ENCODE data around the gene ZSCAN10. TPM values are rescaled to one million over a fixed set of nuclear protein-coding genes. Genes with fewer than 3 reads are reported as not detected.
"Not testable (repeated sequence)": the region's sequence is repeated elsewhere in the genome, so short reads cannot be mapped to it uniquely, and the experiment has no call there.

The ZSCAN10 gene
- total RNA-seq, 2 experiments from 2014 or later = 0.29 to 0.35 TPM

- ChIA-PET POLR2A (no interaction called here), CTCF (interaction anchor here (0.5 to 5.8 kb wide), 2 partner anchors 38 to 56 kb away, joined by 3 to 31 read pairs; no protein-coding TSS in a partner anchor)
- Mint-ChIP-seq H3K4me3 (peak overlapping the region; percentile 84), H3K27ac (peak overlapping the region; percentile 98), H3K36me3 (ENCODE audit: low read depth) (peaks cover 43% of the 10 kb centered on the region), H3K27me3 (no peaks in the 10 kb centered on the region), H3K9me3 (peaks cover 6% of the 10 kb centered on the region), H3K4me1 (peaks cover 91% of the 10 kb centered on the region)
- DNase-seq = no peak
These were observed 25.6 kb downstream of the ZSCAN10 start for GRCh38 chr16:3073448-3073847.

- peaks cover 87% of the 10 kb centered on the region for H3K4me1 Mint-ChIP-seq
- DNase-seq = peak; percentile 68
- H3K4me3 Mint-ChIP-seq = peak overlapping the region; percentile 84
- POLR2A ChIA-PET, H3K27me3 Mint-ChIP-seq, H3K9me3 Mint-ChIP-seq: not testable (repeated sequence)
- peak overlapping the region; percentile 98 for H3K27ac Mint-ChIP-seq
- CTCF ChIA-PET = interaction anchor here (0.5 to 5.8 kb wide), 4 partner anchors 39 to 57 kb away, joined by 3 to 31 read pairs (median 9); no protein-coding TSS in a partner anchor
- H3K36me3 Mint-ChIP-seq (ENCODE audit: low read depth) = peaks cover 43% of the 10 kb centered on the region
These were observed 26.4 kb downstream of the ZSCAN10 start for GRCh38 chr16:3072576-3073263.

- POLR2A ChIA-PET, H3K27me3 Mint-ChIP-seq, H3K9me3 Mint-ChIP-seq: not testable (repeated sequence)
- H3K4me1 Mint-ChIP-seq = peaks cover 82% of the 10 kb centered on the region
- peak overlapping the region; percentile 35 for H3K4me3 Mint-ChIP-seq
- DNase-seq = peak; percentile 29
- H3K27ac Mint-ChIP-seq = peak overlapping the region; percentile 94
- H3K36me3 Mint-ChIP-seq (ENCODE audit: low read depth) = peaks cover 45% of the 10 kb centered on the region
- CTCF ChIA-PET = interaction anchor here (1.4 to 2.7 kb wide), 3 partner anchors 9 to 58 kb away, joined by 3 to 9 read pairs (median 9); no protein-coding TSS in a partner anchor
These were observed 26.9 kb downstream of the ZSCAN10 start for GRCh38 chr16:3072148-3072547.

GRCh38 chr16:3071655-3072054, 27.4 kb downstream of the ZSCAN10 start:
- H3K9me3 Mint-ChIP-seq = no peaks in the 10 kb centered on the region
- peaks cover 77% of the 10 kb centered on the region for H3K4me1 Mint-ChIP-seq
- CTCF ChIA-PET = interaction anchor here (1.4 to 5.0 kb wide), 5 partner anchors 8 to 58 kb away, joined by 3 to 22 read pairs (median 9); no protein-coding TSS in a partner anchor
- H3K27ac Mint-ChIP-seq = peak overlapping the region; percentile 94
- no peak for DNase-seq
- POLR2A ChIA-PET = interaction anchor here (1.0 kb wide), 2 partner anchors 25 to 58 kb away, joined by 3 read pairs; no protein-coding TSS in a partner anchor
- peak overlapping the region; percentile 35 for H3K4me3 Mint-ChIP-seq
- no peaks in the 10 kb centered on the region for H3K27me3 Mint-ChIP-seq
- H3K36me3 Mint-ChIP-seq (ENCODE audit: low read depth) = peaks cover 45% of the 10 kb centered on the region

GRCh38 chr16:3070608-3071111, 28.4 kb downstream of the ZSCAN10 start:
- DNase-seq = no peak
- H3K36me3 Mint-ChIP-seq (ENCODE audit: low read depth) = peaks cover 55% of the 10 kb centered on the region
- H3K4me3 Mint-ChIP-seq = peak overlapping the region; percentile 8
- ChIA-PET CTCF (interaction anchor here (0.7 to 5.0 kb wide), 8 partner anchors 7 to 59 kb away, joined by 3 to 22 read pairs (median 6); no protein-coding TSS in a partner anchor), POLR2A (interaction anchor here (0.7 to 1.0 kb wide), 3 partner anchors 26 to 59 kb away, joined by 3 read pairs; no protein-coding TSS in a partner anchor)
- H3K4me1 Mint-ChIP-seq = peaks cover 67% of the 10 kb centered on the region
- peak overlapping the region; percentile 94 for H3K27ac Mint-ChIP-seq
- H3K27me3 Mint-ChIP-seq = no peaks in the 10 kb centered on the region
- no peaks in the 10 kb centered on the region for H3K9me3 Mint-ChIP-seq

- Mint-ChIP-seq H3K4me1 (peaks cover 65% of the 10 kb centered on the region), H3K4me3 (peak overlapping the region; percentile 100), H3K27ac (peak overlapping the region; percentile 94), H3K36me3 (ENCODE audit: low read depth) (peaks cover 54% of the 10 kb centered on the region)
- H3K9me3 Mint-ChIP-seq, DNase-seq, H3K27me3 Mint-ChIP-seq, POLR2A ChIA-PET: not testable (repeated sequence)
- CTCF ChIA-PET = interaction anchor here (0.7 to 5.0 kb wide), 3 partner anchors 10 to 82 kb away, joined by 3 to 22 read pairs (median 3); no protein-coding TSS in a partner anchor
These were observed 29.9 kb downstream of the ZSCAN10 start for GRCh38 chr16:3069146-3069545.

GRCh38 chr16:3068487-3068886, 30.6 kb downstream of the ZSCAN10 start:
- CTCF ChIA-PET = interaction anchor here (0.7 to 11.0 kb wide), 4 partner anchors 9 to 82 kb away, joined by 3 to 72 read pairs (median 12); no protein-coding TSS in a partner anchor
- peak; percentile 60 for DNase-seq
- Mint-ChIP-seq H3K36me3 (ENCODE audit: low read depth) (peaks cover 52% of the 10 kb centered on the region), H3K4me1 (peaks cover 64% of the 10 kb centered on the region), H3K4me3 (peak overlapping the region; percentile 100), H3K27me3 (no peaks in the 10 kb centered on the region), H3K27ac (peak overlapping the region; percentile 98), H3K9me3 (no peaks in the 10 kb centered on the region)
- POLR2A ChIA-PET = no interaction called here

GRCh38 chr16:3066440-3066748, 32.7 kb downstream of the ZSCAN10 start:
- H3K9me3 Mint-ChIP-seq = no peaks in the 10 kb centered on the region
- no peak for DNase-seq
- peaks cover 65% of the 10 kb centered on the region for H3K4me1 Mint-ChIP-seq
- ChIA-PET CTCF (interaction anchor here (0.8 to 11.0 kb wide), 10 partner anchors 7 to 63 kb away, joined by 3 to 72 read pairs (median 4); no protein-coding TSS in a partner anchor), POLR2A (interaction anchor here (2.7 kb wide), 1 partner anchor 9 kb away, joined by 21 read pairs; no protein-coding TSS in a partner anchor)
- H3K36me3 Mint-ChIP-seq (ENCODE audit: low read depth) = peaks cover 52% of the 10 kb centered on the region
- H3K27me3 Mint-ChIP-seq = no peaks in the 10 kb centered on the region
- peak overlapping the region; percentile 100 for H3K4me3 Mint-ChIP-seq
- H3K27ac Mint-ChIP-seq = peak overlapping the region; percentile 97

GRCh38 chr16:3065742-3066439, 33.2 kb downstream of the ZSCAN10 start:
- Mint-ChIP-seq H3K27me3 (no peaks in the 10 kb centered on the region), H3K27ac (peak overlapping the region; percentile 97), H3K4me1 (peaks cover 60% of the 10 kb centered on the region), H3K9me3 (no peaks in the 10 kb centered on the region), H3K36me3 (ENCODE audit: low read depth) (peaks cover 52% of the 10 kb centered on the region), H3K4me3 (peak overlapping the region; percentile 100)
- DNase-seq = no peak
- CTCF ChIA-PET = interaction anchor here (0.6 to 11.0 kb wide), 15 partner anchors 9 to 64 kb away, joined by 3 to 72 read pairs (median 4); no protein-coding TSS in a partner anchor
- POLR2A ChIA-PET = interaction anchor here (0.7 to 2.7 kb wide), 6 partner anchors 9 to 68 kb away, joined by 3 to 21 read pairs (median 5); no protein-coding TSS in a partner anchor

- Mint-ChIP-seq H3K27ac (peak within 1 kb of the TSS; percentile 97), H3K4me1 (peaks cover 59% of the 10 kb centered on the region), H3K27me3 (no peaks in the 10 kb centered on the region), H3K36me3 (ENCODE audit: low read depth) (peaks cover 46% of the 10 kb centered on the region), H3K4me3 (peak within 1 kb of the TSS; percentile 100), H3K9me3 (no peaks in the 10 kb centered on the region)
- ChIA-PET CTCF (interaction anchor here (0.6 to 11.0 kb wide), 13 partner anchors 9 to 65 kb away, joined by 3 to 72 read pairs (median 5); no protein-coding TSS in a partner anchor), POLR2A (interaction anchor here (0.6 to 2.7 kb wide), 8 partner anchors 10 to 154 kb away, joined by 3 to 21 read pairs (median 4); partner anchors contain the start of gene FLYWCH1)
- peak; percentile 82 for DNase-seq
These were observed 33.9 kb downstream of the ZSCAN10 start, which contains the start of gene IL32 for GRCh38 chr16:3065069-3065741. Gene IL32 (plus strand): TSS chr16:3065640. CDS start chr16:3065812, 172 bp downstream.

- peaks cover 34% of the 10 kb centered on the region for H3K36me3 Mint-ChIP-seq (ENCODE audit: low read depth)
- peak overlapping the region; percentile 97 for H3K27ac Mint-ChIP-seq
- H3K4me3 Mint-ChIP-seq = peak overlapping the region; percentile 100
- H3K4me1 Mint-ChIP-seq = peaks cover 55% of the 10 kb centered on the region
- ChIA-PET POLR2A (interaction anchor here (1.1 kb wide), 1 partner anchor 11 kb away, joined by 3 read pairs; no protein-coding TSS in a partner anchor), CTCF (interaction anchor here (0.6 to 11.0 kb wide), 14 partner anchors 8 to 102 kb away, joined by 3 to 72 read pairs (median 4); no protein-coding TSS in a partner anchor)
- no peaks in the 10 kb centered on the region for H3K27me3 Mint-ChIP-seq
- no peak for DNase-seq
- no peaks in the 10 kb centered on the region for H3K9me3 Mint-ChIP-seq
These were observed 35.3 kb downstream of the ZSCAN10 start for GRCh38 chr16:3063625-3064386.

Data from activated CD4-positive, alpha-beta T cell treated with anti-CD3 and anti-CD28 coated beads, Interleukin-2, amount 10 ng/mL, durations not matched to agents 7 days and 5 days (primary cell).